H1 (cell line): Measurements from ENCODE around the gene ACADVL. TPM values are rescaled to one million over a fixed set of nuclear protein-coding genes. Genes with fewer than 3 reads are reported as not detected.

ENCODE experiments used
- CTCF ChIA-PET: fragments of 300-600 bp; sonication (Branson Sonifier 250); formaldehyde crosslinking; loops from one replicate; lab custom pipeline; 2021; ENCODE audit not compliant: partially characterized antibody; lab: Charles Lee
- POLR2A ChIA-PET: fragments of 300-600 bp; sonication (Branson Sonifier 250); formaldehyde crosslinking; loops from one replicate; lab custom pipeline; 2021; ENCODE audit warnings: inconsistent platforms; ENCODE audit not compliant: partially characterized antibody; lab: Charles Lee
- DNase-seq, 2 experiments: peaks; one replicate each; pipeline versions ENCODE4 v3.0.0 to v3.0.0-alpha.2; 2010 to 2022; ENCODE audit warnings: low spot score in 2 of 2, low read depth in 1 of 2, mixed read lengths in 1 of 2
- FAIRE-seq: peaks from 2 replicates; lab custom pipeline; 2011; peaks lifted over from hg19 to GRCh38; lab: Jason Lieb, UNC
- H2AFZ ChIP-seq: 2 replicates; pipeline ENCODE4 v1.8.1; 2012; ENCODE audit warnings: low read length, inconsistent platforms
- H2AK5ac ChIP-seq: 2 replicates; pipeline ENCODE4 v1.6.1; 2013; ENCODE audit warnings: low read depth, low read length
- H2BK120ac ChIP-seq: replicated peaks from 2 replicates; pipeline ENCODE3; 2013; ENCODE audit warnings: low read depth, low read length, inconsistent platforms
- H2BK12ac ChIP-seq: 2 replicates; pipeline ENCODE4 v1.6.1; 2013; ENCODE audit warnings: low read depth, low read length
- H2BK15ac ChIP-seq: 2 replicates; pipeline ENCODE4 v1.6.1; 2013; ENCODE audit warnings: low read length
- H2BK20ac ChIP-seq: 2 replicates; pipeline ENCODE4 v1.6.1; 2013; ENCODE audit warnings: low read length
- H2BK5ac ChIP-seq: 2 replicates; pipeline ENCODE4 v1.6.1; 2013; ENCODE audit warnings: low read depth, low read length
- H3K14ac ChIP-seq: 2 replicates; pipeline ENCODE4 v1.6.1; 2013; ENCODE audit warnings: inconsistent platforms; ENCODE audit not compliant: insufficient read length
- H3K18ac ChIP-seq: 2 replicates; pipeline ENCODE4 v1.6.1; 2013; ENCODE audit warnings: low read length; ENCODE audit errors: extremely low read depth
- H3K23ac ChIP-seq: 2 replicates; pipeline ENCODE4 v1.6.1; 2013; ENCODE audit warnings: inconsistent platforms; ENCODE audit not compliant: insufficient read length
- H3K23me2 ChIP-seq: 2 replicates; pipeline ENCODE4 v1.6.1; 2013; ENCODE audit warnings: low read depth, low read length
- H3K27ac ChIP-seq: 2 replicates; pipeline ENCODE4 v1.6.1; 2011; ENCODE audit warnings: low read depth, low read length, inconsistent platforms
- H3K27me3 ChIP-seq, 4 experiments: replicated peaks in 1 of 4; 1 replicate in 1 of 4; 2 replicates in 3 of 4; pipeline versions ENCODE4 v1.6.1 to v1.8.1; 2011 to 2013; ENCODE audit warnings: low read length in 3 of 4, mild to moderate bottlenecking in 3 of 4, inconsistent platforms in 2 of 4, mixed read lengths in 2 of 4, moderate library complexity in 1 of 4; ENCODE audit not compliant: control insufficient read depth in 3 of 4, insufficient read depth in 3 of 4; ENCODE audit errors: extremely low read depth in 1 of 4
- H3K36me3 ChIP-seq, 4 experiments: 2 replicates each; pipeline versions ENCODE4 v1.6.1 to v1.8.1; 2011 to 2013; ENCODE audit warnings: mild to moderate bottlenecking in 4 of 4, low read length in 3 of 4, moderate library complexity in 2 of 4, control low read depth in 1 of 4, inconsistent platforms in 1 of 4; ENCODE audit not compliant: insufficient read depth in 4 of 4, control insufficient read depth in 2 of 4
- H3K4ac ChIP-seq: replicated peaks from 2 replicates; pipeline ENCODE3; 2013; ENCODE audit warnings: low read length, low read depth, mixed read lengths, inconsistent platforms; ENCODE audit not compliant: insufficient read length
- H3K4me1 ChIP-seq, 4 experiments: replicated peaks in 1 of 4; 1 replicate in 1 of 4; 2 replicates in 3 of 4; pipeline versions ENCODE4 v1.6.1 to v1.8.1; 2011 to 2013; ENCODE audit warnings: low read length in 3 of 4, inconsistent platforms in 2 of 4, mixed read lengths in 1 of 4; ENCODE audit not compliant: insufficient read depth in 4 of 4, control insufficient read depth in 3 of 4
- H3K4me2 ChIP-seq, 2 experiments: 2 replicates each; pipeline versions ENCODE4 v1.6.1 to v1.8.1; 2011 to 2013; ENCODE audit warnings: low read depth in 2 of 2, low read length in 2 of 2, control low read depth in 1 of 2, inconsistent platforms in 1 of 2, mild to moderate bottlenecking in 1 of 2; ENCODE audit not compliant: insufficient read depth in 1 of 2
- H3K4me3 ChIP-seq, 4 experiments: fragments of 200-600, 300-600 bp in 1 of 4; sonication (generic), shearing (Covaris generic), sonication (Bioruptor Twin) in 1 of 4; 2 replicates each; pipeline versions ENCODE4 v1.5.1 to v1.8.1; 2011 to 2016; ENCODE audit warnings: low read length in 4 of 4, low read depth in 3 of 4, control low read depth in 2 of 4, inconsistent platforms in 2 of 4, mild to moderate bottlenecking in 2 of 4, mixed read lengths in 1 of 4, moderate library complexity in 1 of 4; ENCODE audit not compliant: insufficient read depth in 2 of 4; ENCODE audit errors: extremely low read depth in 1 of 4
- H3K56ac ChIP-seq: replicated peaks from 2 replicates; pipeline ENCODE3; 2013; ENCODE audit warnings: low read depth, mild to moderate bottlenecking, mixed read lengths, low read length, inconsistent platforms; ENCODE audit not compliant: insufficient read length
- H3K79me1 ChIP-seq: 2 replicates; pipeline ENCODE4 v1.6.1; 2013; ENCODE audit warnings: low read depth, low read length, control low read depth
- H3K79me2 ChIP-seq, 2 experiments: 2 replicates each; pipeline versions ENCODE4 v1.6.1 to v1.8.1; 2012 to 2013; ENCODE audit warnings: low read length in 2 of 2, mild to moderate bottlenecking in 2 of 2, inconsistent platforms in 1 of 2; ENCODE audit not compliant: insufficient read depth in 2 of 2, control insufficient read depth in 1 of 2
- H3K9ac ChIP-seq, 4 experiments: replicated peaks in 1 of 4; 1 replicate in 1 of 4; 2 replicates in 3 of 4; pipeline versions ENCODE4 v1.6.1 to v1.8.1; 2011 to 2013; ENCODE audit warnings: low read depth in 3 of 4, low read length in 3 of 4, control low read depth in 2 of 4, mild to moderate bottlenecking in 2 of 4, moderate library complexity in 2 of 4, inconsistent platforms in 1 of 4; ENCODE audit errors: extremely low read depth in 1 of 4
- H3K9me3 ChIP-seq, 2 experiments: 2 replicates each; pipeline versions ENCODE4 v1.6.1 to v1.8.1; 2012 to 2013; ENCODE audit warnings: mild to moderate bottlenecking in 2 of 2, moderate library complexity in 2 of 2, control low read depth in 1 of 2, inconsistent platforms in 1 of 2, low read depth in 1 of 2, low read length in 1 of 2, mixed read lengths in 1 of 2; ENCODE audit not compliant: insufficient read depth in 2 of 2
- H4K20me1 ChIP-seq, 2 experiments: replicated peaks in 1 of 2; 2 replicates each; pipeline versions ENCODE3 to v1.8.1; 2011 to 2013; ENCODE audit warnings: inconsistent platforms in 2 of 2, low read length in 2 of 2, mild to moderate bottlenecking in 1 of 2; ENCODE audit not compliant: insufficient read depth in 2 of 2, control insufficient read depth in 1 of 2
- H4K5ac ChIP-seq: 2 replicates; pipeline ENCODE4 v1.6.1; 2013; ENCODE audit warnings: low read length, low read depth, mixed read lengths, inconsistent platforms; ENCODE audit not compliant: insufficient read length
- H4K8ac ChIP-seq: 2 replicates; pipeline ENCODE4 v1.8.0; 2013; ENCODE audit warnings: mild to moderate bottlenecking, moderate library complexity, low read length, inconsistent platforms; ENCODE audit not compliant: insufficient read depth; ENCODE audit errors: extremely low read depth
- H4K91ac ChIP-seq: replicated peaks from 2 replicates; pipeline ENCODE3; 2013; ENCODE audit warnings: low read length, mixed read lengths, inconsistent platforms; ENCODE audit not compliant: insufficient read length
- BRCA1 ChIP-seq: IDR thresholded peaks from 2 replicates; pipeline ENCODE4 v1.6.1; 2012; ENCODE audit warnings: low read depth, low read length, improper control_type of control experiment
- CHD2 ChIP-seq: IDR thresholded peaks from 2 replicates; pipeline ENCODE4 v1.6.1; 2012; ENCODE audit warnings: low read length, improper control_type of control experiment
- CREB1 ChIP-seq: IDR thresholded peaks from 2 replicates; pipeline ENCODE4 v1.6.1; 2012; ENCODE audit warnings: inconsistent platforms
- EP300 ChIP-seq, 2 experiments: IDR thresholded peaks; 1 replicate in 1 of 2; 2 replicates in 1 of 2; pipeline ENCODE4 v1.6.1; 2011 to 2012; ENCODE audit warnings: low read depth in 2 of 2, low read length in 2 of 2, mild to moderate bottlenecking in 2 of 2, borderline replicate concordance in 1 of 2, inconsistent platforms in 1 of 2, moderate library complexity in 1 of 2
- RNF2 ChIP-seq: fragments of 200-900, 300-1000 bp; sonication (generic); IDR thresholded peaks from 2 replicates; pipeline ENCODE4 v1.7.1; 2016; ENCODE audit warnings: borderline replicate concordance, low read depth, mild to moderate bottlenecking, antibody characterized with exemption, low read length; ENCODE audit not compliant: poor library complexity, severe bottlenecking; ENCODE audit errors: missing control alignments
- TAF7 ChIP-seq: optimal IDR thresholded peaks from 2 replicates; pipeline ENCODE3; 2011; ENCODE audit warnings: low read depth, mild to moderate bottlenecking, inconsistent platforms, low read length, moderate library complexity, borderline replicate concordance
- WGBS, 2 experiments: shearing (Covaris generic) in 1 of 2; methylation state at CpG; one replicate each; pipeline versions ENCODE4 v1.1.6 to v1.1.7; 2013 to 2015; ENCODE audit warnings: low lambda C conversion rate in 2 of 2, mixed read lengths in 2 of 2, inconsistent platforms in 1 of 2, low coverage in 1 of 2, missing lambda C conversion rate in 1 of 2; ENCODE audit not compliant: insufficient replicate concordance in 2 of 2, insufficient coverage in 1 of 2, insufficient read length in 1 of 2; ENCODE audit errors: extremely low coverage in 1 of 2, missing lambda C conversion rate in 1 of 2; 5-methylcytosine and 5-hydroxymethylcytosine counted together
- polyA plus RNA-seq, 7 experiments: library from polyadenylated mRNA; depleted of rRNA in 3 of 7; stranded (reverse) in 5 of 7; unstranded in 2 of 7; fragments of >200 nt in 5 of 7; fragments of 200-250 nt in 2 of 7; gene quantifications; 1 replicate in 5 of 7; 2 replicates in 1 of 7; 4 replicates in 1 of 7; pipeline versions ENCODE4 v1.2.1 to v1.2.3, GENCODE V29; 2011 to 2013; ENCODE audit warnings: missing spikeins in 2 of 7, mixed read lengths in 2 of 7
- total RNA-seq: library from RNA; stranded (reverse); fragmentation: NEBNext Ultra II Directional; extraction: Animal tissue kit (Norgen Biotek cat#: 25700); gene quantifications from 2 replicates; pipeline ENCODE4 v1.2.1, GENCODE V29; 2021

Gene ACADVL
- total and polyA plus RNA-seq, 2 of the 8 experiments (the other 6 are each of a cell fraction or from before 2014, with no cell fraction given), result 181 to 231 TPM

- CTCF ChIA-PET, result interaction anchor here (0.6 kb wide), 1 partner anchor 97 kb away, joined by 3 read pairs; no protein-coding TSS in a partner anchor
- H3K27me3 ChIP-seq, result no peaks in the 10 kb centered on the region
- TF ChIP-seq BRCA1, result no peak
- no peak for TF ChIP-seq TAF7
- no peak for TF ChIP-seq CHD2
- TF ChIP-seq CREB1, result no peak
- TF ChIP-seq EP300 (IDR thresholded peaks at IDR 0.05; ENCODE audit: borderline replicate concordance in 1 of 2, low read depth in 2 of 2, low read length in 2 of 2), result no peak
- TF ChIP-seq RNF2, result peak; percentile 3
- no peak overlapping the region for H3K27ac ChIP-seq
- H3K23me2 ChIP-seq, result no peaks in the 10 kb centered on the region
- no peak overlapping the region for H2BK12ac ChIP-seq
- H3K4me2 ChIP-seq, result no peak overlapping the region
- no peak overlapping the region for H3K23ac ChIP-seq
- H2BK120ac ChIP-seq, result no peak overlapping the region
- H3K18ac ChIP-seq, result no peak overlapping the region
- H4K20me1 ChIP-seq, result peaks cover 13 to 47% of the 10 kb centered on the region in 2 experiments
- H2AFZ ChIP-seq, result no peak overlapping the region
- H4K91ac ChIP-seq, result no peak overlapping the region
- H2BK5ac ChIP-seq, result no peak overlapping the region
- H2BK20ac ChIP-seq, result no peak overlapping the region
- H2AK5ac ChIP-seq, result no peak overlapping the region
- FAIRE-seq (no peak), DNase-seq (no peak)
- POLR2A ChIA-PET, result interaction anchor here (0.9 to 10.7 kb wide), 3 partner anchors 8 to 11 kb away, joined by 3 to 386 read pairs (median 3); partner anchors contain the start of genes DVL2, GABARAP and PHF23
- H3K79me2 ChIP-seq, result peaks cover 3 to 21% of the 10 kb centered on the region in 2 experiments
- H3K4me1 ChIP-seq, result no peaks in the 10 kb centered on the region; a peak in 1 of 7 replicates
- no peak overlapping the region for H4K5ac ChIP-seq
- H3K9me3 ChIP-seq, result no peaks in the 10 kb centered on the region
- no peak overlapping the region for H3K4me3 ChIP-seq
- WGBS, 2 experiments, result 94% methylated on average over 31 of the region's 31 CpGs; no CpG with 5 or more reads in 1 of the 2 experiments
- H3K14ac ChIP-seq, result no peak overlapping the region
- peaks cover 27 to 75% (median 63%) of the 10 kb centered on the region in 4 experiments for H3K36me3 ChIP-seq
- no peak overlapping the region for H3K9ac ChIP-seq
- peaks cover 7% of the 10 kb centered on the region for H3K79me1 ChIP-seq
- no peak overlapping the region for H3K4ac ChIP-seq
- H3K56ac ChIP-seq, result no peak overlapping the region
- H4K8ac ChIP-seq, result no peak overlapping the region
- no peak overlapping the region for H2BK15ac ChIP-seq
These were observed 7.3 kb downstream of the ACADVL start for GRCh38 chr17:7226721-7227710.
